CD4-positive, alpha-beta T cell (primary cell): ENCODE data around the gene PLP1. TPM values are rescaled to one million over a fixed set of nuclear protein-coding genes. Genes with fewer than 3 reads are reported as not detected.

Experiments
- ATAC-seq: fragments of 200-7000 bp; cut with Tn5 transposase; one replicate; pipeline ENCODE4 v1.10.0; 2022; ENCODE audit warnings: mild to moderate bottlenecking; ENCODE audit not compliant: poor library complexity
- CTCF ChIA-PET: fragments of 350-600 bp; sonication (Branson Sonifier 250); formaldehyde crosslinking; loops from one replicate; lab custom pipeline; 2021; ENCODE audit warnings: antibody characterized with exemption, inconsistent platforms; lab: Charles Lee
- POLR2A ChIA-PET: fragments of 350-600 bp; sonication (Branson Sonifier 250); formaldehyde crosslinking; loops from one replicate; lab custom pipeline; 2021; ENCODE audit warnings: antibody characterized with exemption, inconsistent platforms; lab: Charles Lee
- DNase-seq, 14 experiments: peaks; one replicate each; pipeline ENCODE4 v3.0.0-alpha.2; 2013 to 2020; ENCODE audit warnings: mixed read lengths in 2 of 14
- H3K27ac ChIP-seq, 2 donors: one replicate each; pipeline versions ENCODE4 v1.5.1 to v1.7.0; 2013; ENCODE audit warnings: low read length in 2 of 2, low read depth in 1 of 2, mild to moderate bottlenecking in 1 of 2
- H3K27me3 ChIP-seq, 2 experiments: 1 replicate in 1 of 2; 2 replicates in 1 of 2; pipeline versions ENCODE4 v1.6.1 to v1.7.0; 2013; ENCODE audit warnings: low read length in 2 of 2, control low read depth in 1 of 2, mild to moderate bottlenecking in 1 of 2, moderate library complexity in 1 of 2; ENCODE audit not compliant: insufficient read depth in 2 of 2, control insufficient read depth in 1 of 2
- H3K36me3 ChIP-seq: one replicate; pipeline ENCODE4 v1.6.1; 2013; ENCODE audit warnings: low read length, control low read depth; ENCODE audit not compliant: insufficient read depth
- H3K4me1 ChIP-seq: one replicate; pipeline ENCODE4 v1.6.1; 2013; ENCODE audit warnings: low read length, control low read depth; ENCODE audit not compliant: insufficient read depth
- H3K4me3 ChIP-seq: one replicate; pipeline ENCODE4 v1.5.1; 2013; ENCODE audit warnings: mild to moderate bottlenecking, low read length, moderate library complexity
- H3K9me3 ChIP-seq, 2 experiments: 1 replicate in 1 of 2; 2 replicates in 1 of 2; pipeline versions ENCODE4 v1.6.1 to v1.7.0; 2013; ENCODE audit warnings: low read length in 2 of 2, mild to moderate bottlenecking in 2 of 2, control low read depth in 1 of 2, moderate library complexity in 1 of 2; ENCODE audit not compliant: control insufficient read depth in 1 of 2, insufficient read depth in 1 of 2
- H3K27ac Mint-ChIP-seq: one replicate; pipeline ENCODE4 v1.8.0; 2020; ENCODE audit warnings: mixed read lengths
- H3K27me3 Mint-ChIP-seq: one replicate; pipeline ENCODE4 v1.8.0; 2021; ENCODE audit warnings: mixed read lengths
- H3K36me3 Mint-ChIP-seq: one replicate; pipeline ENCODE4 v1.8.0; 2021; ENCODE audit warnings: low read depth, mixed read lengths
- H3K4me1 Mint-ChIP-seq: one replicate; pipeline ENCODE4 v1.8.0; 2021; ENCODE audit warnings: low read depth, mixed read lengths
- H3K4me3 Mint-ChIP-seq: one replicate; pipeline ENCODE4 v1.8.0; 2020; ENCODE audit warnings: mild to moderate bottlenecking, mixed read lengths
- H3K9me3 Mint-ChIP-seq: one replicate; pipeline ENCODE4 v1.8.0; 2020; ENCODE audit warnings: mixed read lengths
- intact Hi-C, 2 experiments: fragments of 100-400 bp; cut with DNase I in 1 of 2; cut with micrococcal nuclease in 1 of 2; formaldehyde crosslinking; loops; one replicate each; pipeline versions ENCODE4 v1.15.1 to v1.9.0; 2023 to 2025; cut with DNase I, micrococcal nuclease
- total RNA-seq, 174 experiments: library from RNA in 2 of 174; stranded (reverse) in 2 of 174; gene quantifications; one replicate each; pipeline ENCODE4 v1.2.3 and lab custom pipeline; 2021 to 2026
- TF ChIP-seq, protein P1 (sequence below): fragments of 200-600 bp; IDR thresholded peaks from one replicate; pipeline ENCODE4 v1.8.0; 2022; ENCODE audit warnings: antibody characterized with exemption, mild to moderate bottlenecking

PLP1 gene
- total RNA-seq, 2 experiments from 2014 or later = not detected

DNA sequence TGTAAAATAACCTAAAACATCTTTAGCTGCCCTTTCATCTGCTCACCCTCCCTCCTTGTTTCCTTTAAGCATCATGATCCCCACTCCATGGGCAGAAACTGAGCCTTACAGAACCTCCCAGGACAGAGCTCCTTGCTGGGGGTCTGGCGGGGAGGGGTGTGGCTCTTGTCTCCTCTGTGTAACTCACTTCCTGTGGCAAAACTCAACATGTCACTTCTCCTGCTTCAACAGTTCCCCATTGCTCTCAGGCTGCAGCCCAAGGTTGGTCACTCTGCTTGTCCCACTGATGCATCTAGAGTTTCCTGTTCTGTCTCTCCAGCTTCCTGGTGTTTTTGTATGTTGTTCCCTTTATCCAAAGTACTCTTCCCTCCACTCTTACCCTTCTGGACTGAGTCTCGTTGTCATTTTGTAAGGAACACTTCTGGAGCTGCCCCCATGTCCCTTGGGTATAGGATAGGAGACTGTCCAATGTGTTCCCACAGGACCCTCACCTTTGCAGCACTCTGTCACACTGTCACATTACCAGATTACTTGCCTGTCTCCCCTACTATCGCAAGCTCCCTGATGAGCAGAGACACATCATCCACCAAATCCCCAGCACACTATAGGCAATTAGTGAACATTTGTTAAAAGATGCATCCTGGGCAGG is 46.4 kb upstream of the PLP1 start:
- Histone ChIP-seq H3K9me3 (no peaks in the 10 kb centered on the region), H3K4me3 (no peak overlapping the region), H3K4me1 (no peaks in the 10 kb centered on the region), H3K27me3 (peaks cover 0 to 3% of the 10 kb centered on the region in 2 experiments), H3K27ac (no peak overlapping the region), H3K36me3 (no peaks in the 10 kb centered on the region)
- Mint-ChIP-seq H3K9me3 (no peaks in the 10 kb centered on the region), H3K4me1 (no peaks in the 10 kb centered on the region), H3K36me3 (no peaks in the 10 kb centered on the region), H3K27ac (no peak overlapping the region), H3K4me3 (no peak overlapping the region), H3K27me3 (no peaks in the 10 kb centered on the region)
- ATAC-seq (no peak), DNase-seq (no peak)
- intact Hi-C loops = no loop called here
- CTCF ChIA-PET = no interaction called here
- TF ChIP-seq, protein P1, sequence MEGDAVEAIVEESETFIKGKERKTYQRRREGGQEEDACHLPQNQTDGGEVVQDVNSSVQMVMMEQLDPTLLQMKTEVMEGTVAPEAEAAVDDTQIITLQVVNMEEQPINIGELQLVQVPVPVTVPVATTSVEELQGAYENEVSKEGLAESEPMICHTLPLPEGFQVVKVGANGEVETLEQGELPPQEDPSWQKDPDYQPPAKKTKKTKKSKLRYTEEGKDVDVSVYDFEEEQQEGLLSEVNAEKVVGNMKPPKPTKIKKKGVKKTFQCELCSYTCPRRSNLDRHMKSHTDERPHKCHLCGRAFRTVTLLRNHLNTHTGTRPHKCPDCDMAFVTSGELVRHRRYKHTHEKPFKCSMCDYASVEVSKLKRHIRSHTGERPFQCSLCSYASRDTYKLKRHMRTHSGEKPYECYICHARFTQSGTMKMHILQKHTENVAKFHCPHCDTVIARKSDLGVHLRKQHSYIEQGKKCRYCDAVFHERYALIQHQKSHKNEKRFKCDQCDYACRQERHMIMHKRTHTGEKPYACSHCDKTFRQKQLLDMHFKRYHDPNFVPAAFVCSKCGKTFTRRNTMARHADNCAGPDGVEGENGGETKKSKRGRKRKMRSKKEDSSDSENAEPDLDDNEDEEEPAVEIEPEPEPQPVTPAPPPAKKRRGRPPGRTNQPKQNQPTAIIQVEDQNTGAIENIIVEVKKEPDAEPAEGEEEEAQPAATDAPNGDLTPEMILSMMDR = no peak
- POLR2A ChIA-PET = no interaction called here

DNA sequence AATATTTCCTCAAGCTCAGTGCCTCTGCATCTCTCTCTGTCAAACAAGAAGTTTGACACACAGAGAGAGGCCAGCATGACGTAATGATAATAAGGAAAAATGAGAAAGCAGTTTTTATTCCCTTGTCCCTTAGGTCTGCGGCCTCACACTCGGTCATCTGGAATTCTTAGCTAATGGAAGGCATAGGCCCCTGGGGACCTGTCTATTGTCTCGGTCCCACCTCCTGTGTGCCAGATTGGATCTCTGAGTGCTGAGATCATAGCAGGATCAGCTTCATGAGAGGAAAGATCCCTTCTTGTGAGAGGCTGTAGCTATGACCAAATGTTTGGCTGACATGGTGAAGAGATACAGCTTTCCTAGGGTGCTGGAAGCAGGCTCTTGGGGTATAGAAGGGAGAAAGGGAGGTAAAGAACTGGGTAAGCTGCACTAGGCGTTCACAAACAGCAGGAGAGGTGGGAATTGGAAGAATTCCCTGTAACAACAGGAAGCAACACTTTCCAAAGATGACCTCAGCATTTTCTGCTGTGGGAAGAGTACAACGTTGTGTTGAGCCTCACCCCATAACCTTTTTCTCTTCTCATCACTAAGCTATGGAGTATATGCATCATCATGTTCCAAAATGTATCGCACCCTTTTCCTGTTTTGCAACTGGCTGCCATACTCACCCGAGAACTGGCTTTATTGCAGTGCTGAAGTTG is 45.7 kb upstream of the PLP1 start:
- Mint-ChIP-seq H3K9me3 (no peaks in the 10 kb centered on the region), H3K4me1 (no peaks in the 10 kb centered on the region), H3K27me3 (no peaks in the 10 kb centered on the region), H3K27ac (no peak overlapping the region), H3K4me3 (no peak overlapping the region), H3K36me3 (no peaks in the 10 kb centered on the region)
- POLR2A ChIA-PET = no interaction called here
- CTCF ChIA-PET = no interaction called here
- peaks cover 0 to 3% of the 10 kb centered on the region in 2 experiments for H3K27me3 ChIP-seq
- H3K9me3 ChIP-seq = no peaks in the 10 kb centered on the region
- intact Hi-C loops = no loop called here
- no peaks in the 10 kb centered on the region for H3K36me3 ChIP-seq
- DNase-seq (no peak), ATAC-seq (no peak)
- no peak overlapping the region for H3K4me3 ChIP-seq
- H3K27ac ChIP-seq = no peak overlapping the region
- TF ChIP-seq, protein P1 = no peak
- H3K4me1 ChIP-seq = no peaks in the 10 kb centered on the region

- no peak overlapping the region for H3K27ac Mint-ChIP-seq
- no peak overlapping the region for H3K4me3 ChIP-seq
- no peaks in the 10 kb centered on the region for H3K36me3 Mint-ChIP-seq
- no peak overlapping the region for H3K4me3 Mint-ChIP-seq
- POLR2A ChIA-PET = no interaction called here
- CTCF ChIA-PET = no interaction called here
- H3K27me3 ChIP-seq = peaks cover 0 to 3% of the 10 kb centered on the region in 2 experiments
- TF ChIP-seq, protein P1 = no peak
- no peak overlapping the region for H3K27ac ChIP-seq
- no peaks in the 10 kb centered on the region for H3K27me3 Mint-ChIP-seq
- no peak for ATAC-seq
- H3K4me1 ChIP-seq = no peaks in the 10 kb centered on the region
- H3K36me3 ChIP-seq = no peaks in the 10 kb centered on the region
- no peak for DNase-seq
- H3K4me1 Mint-ChIP-seq = no peaks in the 10 kb centered on the region
- no peaks in the 10 kb centered on the region for H3K9me3 Mint-ChIP-seq
- H3K9me3 ChIP-seq = no peaks in the 10 kb centered on the region
- intact Hi-C loops = no loop called here
Measured at GRCh38 chrX:103733017-103733416, 43.6 kb upstream of the PLP1 start.
